SK-MEL-5 (cell line): ENCODE data around the gene MLF2. TPM values are rescaled to one million over a fixed set of nuclear protein-coding genes. Genes with fewer than 3 reads are reported as not detected.
"Not testable (repeated sequence)": the region's sequence is repeated elsewhere in the genome, so short reads cannot be mapped to it uniquely, and the experiment has no call there.

Experiments
- DNase-seq: peaks from one replicate; pipeline ENCODE4 v3.0.0-alpha.2; 2016; ENCODE audit warnings: low read depth, low spot score
- in situ Hi-C: cut with HindIII; loops from 2 replicates; pipeline ENCODE4 v1.10.0; 2016; ENCODE audit warnings: low sequenced_read_pairs, high pct_unique_total_duplicates, low pct_unique_long_range_greater_than_20kb
- total RNA-seq: library from RNA; depleted of rRNA; stranded (reverse); fragments of >200 nt; shearing (Covaris generic); gene quantifications from 2 replicates; pipeline ENCODE4 v1.2.3, GENCODE V29; 2014

MLF2 gene
- total RNA-seq, 1 experiment from 2014 or later, result 134 TPM

DNA sequence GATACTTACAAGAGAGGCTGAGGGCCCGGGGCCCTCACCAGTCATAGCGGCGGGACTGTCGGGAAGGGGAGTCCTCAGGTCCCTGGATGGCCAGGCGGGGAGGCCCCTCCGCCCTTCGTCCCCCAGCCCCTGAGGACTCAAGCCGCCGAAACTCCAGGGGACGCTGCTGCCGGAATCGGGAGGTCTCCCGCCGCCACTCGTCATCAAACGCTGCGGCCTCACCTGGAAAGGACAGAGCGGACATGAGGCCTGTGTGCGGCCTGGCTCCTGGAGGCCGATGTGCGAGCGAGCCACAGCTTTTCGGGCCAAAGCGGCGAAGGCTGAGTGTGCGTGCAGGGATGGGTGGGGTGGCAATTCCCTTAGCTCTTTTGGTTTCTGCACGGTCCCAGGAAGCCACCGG is 4.2 kb downstream of the MLF2 start:
- no peak for DNase-seq
- in situ Hi-C loops, result no loop called here

DNA sequence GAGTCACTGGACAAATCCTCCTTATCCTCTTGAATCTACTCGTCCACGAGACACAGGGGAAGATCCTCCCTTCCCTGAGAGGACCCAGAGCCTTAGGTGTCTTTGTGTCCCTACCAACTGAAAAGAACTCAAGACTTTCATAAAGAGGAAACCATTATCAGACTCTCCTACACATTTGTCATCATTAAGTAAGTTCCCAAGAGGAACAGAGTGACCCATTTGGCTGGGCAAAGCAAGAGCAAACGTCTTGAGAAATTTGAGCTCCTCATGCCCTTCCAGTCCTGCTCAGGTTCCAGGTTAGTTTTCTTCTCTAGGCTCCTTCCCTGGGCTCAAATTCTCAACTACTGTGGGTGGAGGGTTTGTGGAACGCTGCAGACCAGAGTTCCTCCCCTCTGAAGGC is 5.7 kb downstream of the MLF2 start:
- in situ Hi-C loops, result no loop called here
- DNase-seq, result no peak

DNA sequence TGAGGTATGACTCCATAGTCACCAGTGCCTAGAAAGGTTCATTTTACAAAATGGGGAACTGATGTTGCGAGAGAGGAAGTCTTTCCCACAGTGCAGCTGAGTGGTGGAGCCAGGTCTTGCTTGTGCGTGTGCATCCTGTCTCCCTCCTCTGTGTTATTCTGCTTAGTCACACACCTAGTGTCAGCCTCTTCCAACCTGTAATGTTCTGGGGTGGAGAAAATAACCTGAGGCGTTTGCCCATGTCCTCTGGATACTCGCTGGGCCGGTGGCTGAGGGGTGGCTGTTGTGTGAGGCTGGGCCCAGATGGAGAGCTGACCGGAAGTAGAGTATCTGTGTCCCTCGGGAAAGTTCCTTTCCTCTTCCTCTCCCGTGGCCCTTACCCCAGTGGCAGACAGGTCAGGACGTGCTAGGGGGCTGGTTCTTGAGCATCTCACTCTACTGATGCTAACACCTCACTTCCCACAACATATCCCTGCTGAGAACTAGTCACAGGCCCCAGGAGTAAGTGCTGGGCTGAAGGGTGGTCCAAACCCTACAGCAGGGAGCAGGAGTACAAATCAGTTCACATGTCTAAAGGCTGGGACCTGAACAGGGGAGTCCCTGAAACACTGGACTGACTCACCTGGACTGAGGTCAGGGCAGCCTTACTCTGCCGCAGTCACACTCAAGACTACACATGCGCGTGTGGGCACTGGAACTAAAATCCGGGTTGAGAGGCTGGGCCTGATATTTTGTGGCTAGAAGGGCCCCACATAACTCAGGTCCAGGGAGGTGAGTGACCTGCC is 7.0 kb downstream of the MLF2 start:
- in situ Hi-C loops, result no loop called here
- DNase-seq, result no peak

DNA sequence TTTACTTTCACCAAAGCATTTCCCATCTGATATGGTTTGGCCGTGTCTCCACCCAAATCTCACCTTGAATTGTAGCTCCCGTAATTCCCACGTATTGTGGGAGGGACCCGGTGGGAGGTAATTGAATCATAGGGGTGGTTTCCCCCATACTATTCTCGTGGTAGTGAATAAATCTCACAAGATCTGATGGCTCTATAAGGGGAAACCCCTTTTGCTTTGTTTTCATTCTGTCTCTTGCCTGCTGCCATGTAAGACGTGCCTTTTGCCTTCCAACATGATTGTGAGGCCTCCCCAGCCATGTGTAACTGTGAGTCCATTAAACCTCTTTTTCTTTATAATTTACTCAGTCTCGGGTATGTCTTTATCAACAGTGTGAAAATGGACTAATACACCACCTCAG is 9.6 kb downstream of the MLF2 start:
- in situ Hi-C loops, result not testable (repeated sequence)

DNA sequence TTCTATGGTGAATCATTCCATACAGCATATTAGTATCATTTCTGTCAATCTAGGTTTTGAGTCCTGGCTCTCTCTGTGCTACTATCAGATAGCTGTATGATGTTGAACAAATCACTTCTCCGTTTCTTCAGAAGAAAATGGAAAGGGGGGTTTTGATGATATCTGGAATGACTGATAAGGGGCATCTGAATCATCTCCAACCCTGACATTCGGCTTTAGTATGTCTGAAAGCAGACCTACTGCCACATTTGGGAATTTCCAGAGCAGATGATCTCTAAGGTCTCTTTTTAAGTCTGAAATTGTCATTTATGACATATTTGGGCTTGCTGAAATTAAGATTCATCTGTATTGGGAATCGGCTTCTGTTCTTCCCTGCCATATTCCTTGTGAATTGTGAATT is 10.1 kb downstream of the MLF2 start:
- in situ Hi-C loops, result no loop called here
- DNase-seq, result no peak

More for the DNA sequence above, 9.6 kb downstream of the MLF2 start:
- DNase-seq, result not testable (repeated sequence)

DNA sequence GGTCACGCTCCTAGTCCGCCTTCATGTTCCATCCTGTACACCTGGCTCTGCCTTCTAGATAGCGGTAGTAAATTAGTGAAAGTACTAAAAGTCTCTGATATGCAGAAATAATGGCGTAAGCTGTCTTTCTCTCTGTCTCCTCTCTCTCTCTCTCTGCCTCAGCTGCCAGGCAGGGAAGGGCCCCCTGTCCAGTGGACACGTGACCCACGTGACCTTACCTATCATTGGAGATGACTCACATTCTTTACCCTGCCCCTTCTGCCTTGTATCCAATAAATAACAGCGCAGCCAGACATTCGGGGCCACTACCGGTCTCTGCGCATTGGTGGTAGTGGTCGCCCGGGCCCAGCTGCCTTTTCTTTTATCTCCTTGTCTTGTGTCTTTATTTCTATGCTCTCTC is 10.9 kb downstream of the MLF2 start:
- DNase-seq, in situ Hi-C loops: not testable (repeated sequence)

DNA sequence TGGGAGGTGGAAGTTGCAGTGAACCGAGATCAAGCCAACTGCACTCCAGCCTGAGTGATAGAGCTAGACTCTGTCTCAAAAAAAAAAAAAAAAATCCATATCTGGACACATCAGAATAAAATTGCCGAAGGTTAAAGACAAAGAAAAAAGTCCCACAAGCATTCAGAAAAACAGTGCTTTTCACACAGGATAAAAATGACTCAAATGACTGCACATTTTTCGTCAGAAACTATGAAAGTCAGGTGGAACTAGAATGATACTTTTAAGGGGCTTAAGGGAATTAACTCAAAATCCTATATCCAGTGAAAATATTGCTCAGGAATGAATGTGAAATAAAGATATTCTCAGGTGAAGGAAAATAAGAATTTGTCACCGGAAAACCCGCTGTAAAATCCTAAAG is 16.2 kb downstream of the MLF2 start:
- DNase-seq, result no peak
- in situ Hi-C loops, result no loop called here

DNA sequence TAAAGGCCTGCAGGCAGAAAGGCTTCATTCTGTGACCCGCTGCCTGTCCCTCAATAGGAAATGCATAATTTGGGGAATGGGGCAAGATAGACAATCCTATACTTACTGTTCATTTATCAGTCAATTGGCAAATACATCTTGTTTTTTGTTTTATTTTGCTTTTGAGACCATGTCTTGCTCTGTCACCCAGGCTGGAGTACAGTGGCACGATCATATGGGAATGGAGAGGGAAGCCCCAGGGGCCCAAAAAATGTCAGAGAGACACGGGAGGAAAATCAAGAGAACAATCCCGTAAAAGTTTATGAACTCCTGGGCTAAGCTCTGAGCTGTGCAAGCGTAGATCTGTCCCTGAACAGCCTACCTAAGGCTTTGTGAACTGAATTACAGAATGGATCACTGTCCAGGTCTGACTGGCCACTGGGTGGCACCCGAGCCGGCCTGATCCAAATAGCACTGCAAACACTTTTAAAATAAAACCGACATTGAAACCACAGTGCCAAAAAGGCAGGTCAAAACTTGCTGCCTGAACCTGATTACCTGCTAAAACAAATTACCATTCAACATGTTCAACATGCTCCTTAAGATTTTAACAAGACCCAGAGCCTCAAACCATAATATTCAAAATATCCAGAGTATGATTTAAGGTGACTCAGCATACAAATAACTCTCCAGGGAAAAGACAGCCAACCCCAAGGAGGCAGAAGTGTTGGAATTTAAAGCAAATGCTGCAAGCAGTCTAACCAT is 17.3 kb downstream of the MLF2 start:
- DNase-seq, result peak; percentile 69
- in situ Hi-C loops, result no loop called here

DNA sequence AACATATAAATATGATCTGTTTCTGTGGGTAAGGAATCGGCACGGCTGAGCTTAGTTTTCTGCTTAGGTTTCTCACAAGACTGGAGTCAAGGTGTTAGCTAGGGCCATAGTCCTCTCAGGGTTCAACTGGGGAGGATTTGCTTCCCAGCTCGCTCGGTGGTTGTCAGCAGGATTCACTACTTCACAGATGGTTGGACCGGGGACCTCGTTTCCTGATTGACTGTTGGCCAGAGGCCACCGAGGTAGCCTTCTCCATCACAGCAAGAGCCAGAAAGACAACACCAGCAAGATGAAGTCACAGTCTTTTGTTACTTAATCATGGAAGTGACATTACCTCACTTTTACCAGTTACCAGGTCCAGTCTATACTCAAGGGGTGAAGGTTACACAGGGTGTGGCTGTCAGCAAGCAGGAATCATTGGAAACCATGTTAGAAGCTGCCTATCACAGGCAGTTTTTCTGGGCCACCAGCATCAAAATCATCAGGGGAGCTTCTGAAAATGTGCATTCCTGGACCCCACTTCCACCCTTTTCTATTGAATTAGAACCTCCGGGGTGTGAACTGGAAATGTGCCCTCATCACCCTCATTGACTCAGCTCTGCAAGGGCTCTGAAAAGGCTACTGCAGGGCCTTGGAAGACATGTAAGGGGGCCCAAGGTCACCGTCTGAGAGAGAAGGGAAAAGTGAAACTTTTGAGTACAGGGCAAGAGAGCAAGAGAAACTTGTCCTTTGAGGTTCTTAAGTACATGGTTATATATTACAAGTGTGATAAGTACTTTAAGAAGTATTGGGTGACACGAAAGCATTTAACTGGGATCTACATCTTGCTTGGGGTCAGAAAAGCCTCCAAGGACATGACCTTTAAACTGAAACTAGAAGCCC is 18.2 kb downstream of the MLF2 start:
- no peak for DNase-seq
- in situ Hi-C loops, result no loop called here

DNA sequence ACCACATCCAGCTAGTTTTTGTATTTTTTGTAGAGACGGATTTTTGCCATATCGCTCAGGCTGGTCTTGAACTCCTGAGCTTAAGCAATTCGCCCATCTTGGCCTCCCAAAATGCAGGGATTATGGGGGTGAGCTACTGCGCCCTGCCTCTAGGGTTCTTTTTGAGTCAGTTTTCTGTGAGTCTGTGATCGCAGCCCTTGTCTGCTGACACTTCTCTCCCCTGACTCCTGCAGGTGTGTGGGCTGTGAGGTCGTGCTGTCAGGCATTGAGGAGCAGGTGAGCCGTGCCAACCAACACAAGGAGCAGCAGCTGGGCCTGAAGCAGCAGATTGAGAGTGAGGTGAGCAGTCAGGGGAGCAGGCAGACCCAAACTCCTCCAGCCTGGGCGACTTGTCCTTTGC is 22.8 kb downstream of the MLF2 start:
- in situ Hi-C loops, result no loop called here
- DNase-seq, result no peak

DNA sequence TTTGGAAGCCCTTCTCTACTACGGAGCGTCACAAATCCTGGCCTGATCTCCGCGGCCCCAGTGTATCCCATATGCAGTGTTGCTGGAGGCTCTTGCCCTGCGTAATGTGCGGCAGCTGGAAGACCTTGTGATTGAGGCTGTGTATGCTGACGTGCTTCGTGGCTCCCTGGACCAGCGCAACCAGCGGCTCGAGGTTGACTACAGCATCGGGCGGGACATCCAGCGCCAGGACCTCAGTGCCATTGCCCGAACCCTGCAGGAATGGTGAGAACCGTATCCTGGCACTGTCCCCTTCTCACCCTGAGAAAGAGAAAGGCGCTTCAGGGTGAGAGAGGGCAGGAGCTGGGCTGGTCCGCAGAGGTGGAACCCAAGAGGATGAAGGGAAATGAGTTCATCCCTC is 23.8 kb downstream of the MLF2 start:
- no peak for DNase-seq
- in situ Hi-C loops, result no loop called here

DNA sequence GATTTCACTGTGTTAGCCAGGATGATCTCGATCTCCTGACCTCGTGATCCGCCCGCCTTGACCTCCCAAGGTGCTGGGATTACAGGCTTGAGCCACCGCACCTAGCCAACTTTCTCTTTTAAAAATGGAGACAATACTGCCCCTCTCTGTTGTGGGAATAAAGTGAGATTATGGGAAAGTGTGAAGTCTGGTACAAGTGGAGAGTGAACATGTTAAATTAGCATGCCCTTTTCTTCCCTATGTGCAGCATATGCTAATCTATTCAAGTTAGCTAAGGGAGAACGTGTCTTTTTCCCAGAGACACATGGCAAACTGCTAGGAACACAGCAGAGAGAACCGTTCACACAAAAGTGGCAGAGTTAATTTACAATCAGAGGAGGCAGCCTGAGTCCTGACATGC is 27.6 kb downstream of the MLF2 start:
- no peak for DNase-seq
- in situ Hi-C loops, result no loop called here

DNA sequence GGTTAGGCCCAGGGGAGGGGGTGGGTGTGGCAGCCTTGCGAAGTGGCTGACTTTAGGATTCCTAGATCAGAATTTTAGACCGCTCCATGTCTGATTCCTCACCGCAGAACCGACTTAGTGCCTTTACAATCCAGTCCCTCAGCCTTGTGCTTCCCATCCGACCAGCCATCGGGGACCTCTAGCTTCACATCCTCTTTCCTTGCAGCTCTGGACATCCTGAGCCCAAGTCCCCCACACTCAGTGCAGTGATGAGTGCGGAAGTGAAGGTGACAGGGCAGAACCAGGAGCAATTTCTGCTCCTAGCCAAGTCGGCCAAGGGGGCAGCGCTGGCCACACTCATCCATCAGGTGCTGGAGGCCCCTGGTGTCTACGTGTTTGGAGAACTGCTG is 28.5 kb downstream of the MLF2 start:
- in situ Hi-C loops, result no loop called here
- DNase-seq, result peak; percentile 36

DNA sequence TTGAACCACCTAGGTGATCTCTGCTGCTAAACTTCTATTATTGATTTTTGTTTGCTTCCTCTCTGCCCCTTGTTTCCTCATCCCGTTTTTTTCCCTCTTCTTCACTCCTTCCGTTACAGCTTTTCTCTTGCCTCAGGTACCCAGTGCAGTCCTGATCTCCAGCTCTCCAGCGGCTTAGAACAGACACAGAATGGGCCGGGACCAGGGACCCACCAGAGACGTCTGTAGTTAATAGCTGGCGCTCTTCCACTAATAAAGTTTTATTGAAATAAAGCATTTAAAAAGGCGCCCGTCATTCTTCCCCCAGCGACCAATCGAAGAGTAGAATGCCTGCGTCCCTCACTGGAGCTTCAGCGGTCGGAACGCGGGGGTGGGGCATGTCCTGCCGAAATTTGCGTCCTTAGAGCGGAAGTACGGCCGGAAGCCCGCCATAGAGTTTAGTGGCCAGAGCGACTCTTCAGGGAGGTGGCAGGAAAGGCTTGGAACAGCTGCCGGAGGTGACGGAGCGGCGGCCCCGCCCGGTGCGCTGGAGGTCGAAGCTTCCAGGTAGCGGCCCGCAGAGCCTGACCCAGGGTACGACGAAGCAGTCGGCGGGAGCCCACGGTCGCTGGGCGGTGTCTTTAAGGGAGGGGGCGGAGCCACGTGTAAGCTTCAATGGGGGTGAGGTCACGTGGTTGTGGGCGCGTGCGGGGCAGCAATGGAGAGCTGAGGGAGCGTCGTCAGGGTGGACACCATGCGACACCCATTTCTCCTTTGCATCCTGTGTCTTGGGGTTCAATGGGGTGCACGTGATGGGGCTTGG is 29.1 kb downstream of the MLF2 start, which contains the start of gene COPS7A:
COPS7A (plus strand) TSS at position 440 of the 802 bp plus-strand sequence. CDS start 611 bp downstream, outside the sequence.
- in situ Hi-C loops, result no loop called here
- DNase-seq, result peak; percentile 99

DNA sequence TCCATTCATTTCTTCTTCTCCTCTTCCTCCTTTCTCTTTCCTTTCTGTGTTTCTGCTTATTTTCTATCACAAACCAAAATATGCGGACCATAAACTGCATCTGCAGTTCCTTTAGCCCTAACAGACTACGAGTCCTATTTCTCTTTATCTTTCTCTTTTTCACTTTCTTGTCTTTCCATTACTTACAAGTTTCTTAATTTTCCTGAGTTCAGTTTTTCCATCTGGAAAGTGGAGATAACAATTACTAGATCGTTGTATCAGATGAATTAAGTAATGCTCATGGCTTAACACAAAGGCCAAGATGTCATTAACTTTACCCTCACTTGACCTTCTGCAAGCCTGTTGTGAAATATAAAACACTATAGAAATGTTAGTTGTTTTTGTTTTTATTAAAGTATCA is 30.1 kb downstream of the MLF2 start:
- no peak for DNase-seq
- in situ Hi-C loops, result no loop called here

DNA sequence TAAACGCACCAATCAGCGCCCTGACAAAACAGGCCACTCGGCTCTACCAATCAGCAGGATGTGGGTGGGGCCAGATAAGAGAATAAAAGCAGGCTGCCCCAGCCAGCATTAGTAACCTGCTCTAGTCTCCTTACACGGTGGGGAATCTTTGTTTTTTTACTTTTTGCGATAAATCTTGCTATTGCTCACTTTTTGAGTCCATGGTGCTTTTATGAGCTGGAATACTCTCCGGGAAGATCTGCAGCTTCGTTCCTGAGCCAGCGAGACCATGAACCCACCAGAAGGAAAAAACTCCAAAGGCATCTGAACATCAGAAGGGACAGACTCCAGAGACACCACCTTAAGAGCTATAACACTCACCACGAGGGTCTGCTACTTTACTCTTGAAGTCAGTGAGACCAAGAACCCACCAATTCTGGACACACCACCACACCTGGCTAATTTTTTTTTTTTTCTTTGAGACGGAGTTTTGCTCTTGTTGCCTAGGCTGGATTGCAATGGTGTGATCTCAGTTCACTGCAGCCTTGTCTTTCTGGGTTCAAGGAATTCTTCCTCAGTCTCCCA is 36.0 kb downstream of the MLF2 start:
- DNase-seq, result no peak
- in situ Hi-C loops, result no loop called here
